ENCODE data around the gene BMP5.

The BMP5 gene

DNA sequence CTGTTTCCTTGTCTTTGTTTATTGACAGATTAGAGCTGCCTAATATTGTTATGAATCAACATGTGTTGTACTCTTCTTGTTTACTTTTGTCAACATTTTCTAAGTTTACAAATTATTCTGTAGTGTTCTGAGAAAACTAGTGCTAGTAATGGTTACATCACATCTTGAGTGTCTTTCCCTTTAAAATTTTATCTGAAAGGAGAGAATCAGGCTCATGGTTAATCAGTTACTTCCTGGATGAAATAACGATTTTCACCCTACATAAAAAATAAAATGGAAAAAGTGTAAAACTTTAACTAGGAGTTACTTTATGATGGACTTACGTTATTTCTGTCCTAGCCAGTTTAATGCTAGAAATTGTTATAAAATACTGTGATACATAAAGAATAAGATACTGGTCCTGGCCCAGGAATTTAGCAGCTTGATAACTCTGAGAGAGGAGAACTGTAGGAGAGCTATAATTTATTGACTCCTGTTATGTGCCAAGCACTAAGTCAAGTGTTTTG lies 26.4 kb upstream of the BMP5 start (continued):
- TF ChIP-seq ARNTL (CRISPR knock-in tag; IDR thresholded peaks at IDR 0.05; ENCODE audit: borderline replicate concordance, low read depth): no peak
- no peak for TF ChIP-seq ZNF70 (CRISPR knock-in tag; IDR thresholded peaks at IDR 0.05)
- TF ChIP-seq PPARA (CRISPR knock-in tag; IDR thresholded peaks at IDR 0.05; ENCODE audit: borderline replicate concordance): no peak
- no peak for TF ChIP-seq TOX (CRISPR knock-in tag; IDR thresholded peaks at IDR 0.05; ENCODE audit: borderline replicate concordance)

DNA sequence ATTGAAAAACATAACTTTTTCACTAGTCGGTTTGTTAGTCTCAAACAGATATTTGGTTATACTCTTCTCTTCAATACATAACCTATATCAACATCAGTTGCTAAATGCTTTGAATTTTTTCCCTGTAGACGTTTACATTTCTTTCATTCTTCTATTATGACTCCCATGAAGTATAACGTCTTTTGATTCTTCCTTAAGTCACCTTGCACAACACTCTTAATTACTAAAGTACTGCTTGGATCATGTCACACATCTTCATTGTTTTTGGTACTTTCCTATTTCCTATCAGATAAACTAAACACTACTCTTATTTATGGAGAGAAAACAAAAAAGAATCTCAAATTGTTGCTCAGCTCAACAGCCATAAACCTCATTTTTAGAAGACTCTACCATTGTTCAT lies 23.0 kb upstream of the BMP5 start:
- ATAC-seq: no peak
- TF ChIP-seq ESRRG (CRISPR knock-in tag; IDR thresholded peaks at IDR 0.05) (no peak), OSR1 (CRISPR knock-in tag; IDR thresholded peaks at IDR 0.05) (no peak), SNAI2 (CRISPR knock-in tag; IDR thresholded peaks at IDR 0.05) (no peak), CSDC2 (CRISPR knock-in tag; IDR thresholded peaks at IDR 0.05) (no peak), ZNF70 (CRISPR knock-in tag; IDR thresholded peaks at IDR 0.05) (no peak), TCF4 (CRISPR knock-in tag; IDR thresholded peaks at IDR 0.05; ENCODE audit: borderline replicate concordance) (no peak), ARNTL (CRISPR knock-in tag; IDR thresholded peaks at IDR 0.05; ENCODE audit: borderline replicate concordance, low read depth) (no peak), GLIS3 (CRISPR knock-in tag; IDR thresholded peaks at IDR 0.05) (no peak), ZNF8 (CRISPR knock-in tag; IDR thresholded peaks at IDR 0.05) (no peak)
- TF ChIP-seq, protein P1, sequence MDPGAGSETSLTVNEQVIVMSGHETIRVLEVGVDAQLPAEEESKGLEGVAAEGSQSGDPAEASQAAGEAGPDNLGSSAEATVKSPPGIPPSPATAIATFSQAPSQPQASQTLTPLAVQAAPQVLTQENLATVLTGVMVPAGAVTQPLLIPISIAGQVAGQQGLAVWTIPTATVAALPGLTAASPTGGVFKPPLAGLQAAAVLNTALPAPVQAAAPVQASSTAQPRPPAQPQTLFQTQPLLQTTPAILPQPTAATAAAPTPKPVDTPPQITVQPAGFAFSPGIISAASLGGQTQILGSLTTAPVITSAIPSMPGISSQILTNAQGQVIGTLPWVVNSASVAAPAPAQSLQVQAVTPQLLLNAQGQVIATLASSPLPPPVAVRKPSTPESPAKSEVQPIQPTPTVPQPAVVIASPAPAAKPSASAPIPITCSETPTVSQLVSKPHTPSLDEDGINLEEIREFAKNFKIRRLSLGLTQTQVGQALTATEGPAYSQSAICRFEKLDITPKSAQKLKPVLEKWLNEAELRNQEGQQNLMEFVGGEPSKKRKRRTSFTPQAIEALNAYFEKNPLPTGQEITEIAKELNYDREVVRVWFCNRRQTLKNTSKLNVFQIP (CRISPR knock-in tag; IDR thresholded peaks at IDR 0.05; ENCODE audit: borderline replicate concordance, low read depth): no peak
- TF ChIP-seq, protein P2, sequence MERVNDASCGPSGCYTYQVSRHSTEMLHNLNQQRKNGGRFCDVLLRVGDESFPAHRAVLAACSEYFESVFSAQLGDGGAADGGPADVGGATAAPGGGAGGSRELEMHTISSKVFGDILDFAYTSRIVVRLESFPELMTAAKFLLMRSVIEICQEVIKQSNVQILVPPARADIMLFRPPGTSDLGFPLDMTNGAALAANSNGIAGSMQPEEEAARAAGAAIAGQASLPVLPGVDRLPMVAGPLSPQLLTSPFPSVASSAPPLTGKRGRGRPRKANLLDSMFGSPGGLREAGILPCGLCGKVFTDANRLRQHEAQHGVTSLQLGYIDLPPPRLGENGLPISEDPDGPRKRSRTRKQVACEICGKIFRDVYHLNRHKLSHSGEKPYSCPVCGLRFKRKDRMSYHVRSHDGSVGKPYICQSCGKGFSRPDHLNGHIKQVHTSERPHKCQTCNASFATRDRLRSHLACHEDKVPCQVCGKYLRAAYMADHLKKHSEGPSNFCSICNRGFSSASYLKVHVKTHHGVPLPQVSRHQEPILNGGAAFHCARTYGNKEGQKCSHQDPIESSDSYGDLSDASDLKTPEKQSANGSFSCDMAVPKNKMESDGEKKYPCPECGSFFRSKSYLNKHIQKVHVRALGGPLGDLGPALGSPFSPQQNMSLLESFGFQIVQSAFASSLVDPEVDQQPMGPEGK (CRISPR knock-in tag; IDR thresholded peaks at IDR 0.05; ENCODE audit: borderline replicate concordance): no peak

DNA sequence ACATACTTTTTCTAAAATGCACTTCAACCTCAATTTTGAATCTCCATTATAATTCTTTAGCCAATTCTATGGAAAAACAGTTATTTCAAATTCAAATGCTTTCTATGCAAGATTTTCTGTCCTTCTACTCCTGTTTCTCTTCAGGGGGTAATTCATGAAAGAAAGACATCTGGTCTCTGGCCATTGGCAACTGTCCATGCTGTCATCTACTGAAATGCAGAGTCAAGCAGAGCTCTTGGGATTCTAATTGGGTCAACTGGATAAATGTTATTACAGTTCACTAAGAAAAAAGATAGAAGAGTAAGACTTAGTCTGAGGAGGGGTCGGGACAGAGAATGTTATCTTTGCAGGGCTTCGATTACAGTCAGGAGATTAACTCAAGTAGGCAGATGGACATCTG lies 22.0 kb upstream of the BMP5 start:
- TF ChIP-seq, protein P3, sequence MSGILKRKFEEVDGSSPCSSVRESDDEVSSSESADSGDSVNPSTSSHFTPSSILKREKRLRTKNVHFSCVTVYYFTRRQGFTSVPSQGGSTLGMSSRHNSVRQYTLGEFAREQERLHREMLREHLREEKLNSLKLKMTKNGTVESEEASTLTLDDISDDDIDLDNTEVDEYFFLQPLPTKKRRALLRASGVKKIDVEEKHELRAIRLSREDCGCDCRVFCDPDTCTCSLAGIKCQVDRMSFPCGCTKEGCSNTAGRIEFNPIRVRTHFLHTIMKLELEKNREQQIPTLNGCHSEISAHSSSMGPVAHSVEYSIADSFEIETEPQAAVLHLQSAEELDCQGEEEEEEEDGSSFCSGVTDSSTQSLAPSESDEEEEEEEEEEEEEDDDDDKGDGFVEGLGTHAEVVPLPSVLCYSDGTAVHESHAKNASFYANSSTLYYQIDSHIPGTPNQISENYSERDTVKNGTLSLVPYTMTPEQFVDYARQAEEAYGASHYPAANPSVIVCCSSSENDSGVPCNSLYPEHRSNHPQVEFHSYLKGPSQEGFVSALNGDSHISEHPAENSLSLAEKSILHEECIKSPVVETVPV (CRISPR knock-in tag; IDR thresholded peaks at IDR 0.05): no peak
- TF ChIP-seq TCF4 (CRISPR knock-in tag; IDR thresholded peaks at IDR 0.05; ENCODE audit: borderline replicate concordance) (no peak), ZNF8 (CRISPR knock-in tag; IDR thresholded peaks at IDR 0.05) (no peak), SNAI2 (CRISPR knock-in tag; IDR thresholded peaks at IDR 0.05) (no peak), GLIS3 (CRISPR knock-in tag; IDR thresholded peaks at IDR 0.05) (no peak), ARNTL (CRISPR knock-in tag; IDR thresholded peaks at IDR 0.05; ENCODE audit: borderline replicate concordance, low read depth) (no peak), ESRRG (CRISPR knock-in tag; IDR thresholded peaks at IDR 0.05) (no peak), OSR1 (CRISPR knock-in tag; IDR thresholded peaks at IDR 0.05) (no peak), ZNF70 (CRISPR knock-in tag; IDR thresholded peaks at IDR 0.05) (no peak), ZNF565 (CRISPR knock-in tag; conservative IDR thresholded peaks at IDR 0.05; ENCODE audit: low read depth) (no peak), TOX (CRISPR knock-in tag; IDR thresholded peaks at IDR 0.05; ENCODE audit: borderline replicate concordance) (no peak), PPARA (CRISPR knock-in tag; IDR thresholded peaks at IDR 0.05; ENCODE audit: borderline replicate concordance) (no peak), ISL1 (CRISPR knock-in tag; IDR thresholded peaks at IDR 0.05) (no peak)
- TF ChIP-seq, protein P4, sequence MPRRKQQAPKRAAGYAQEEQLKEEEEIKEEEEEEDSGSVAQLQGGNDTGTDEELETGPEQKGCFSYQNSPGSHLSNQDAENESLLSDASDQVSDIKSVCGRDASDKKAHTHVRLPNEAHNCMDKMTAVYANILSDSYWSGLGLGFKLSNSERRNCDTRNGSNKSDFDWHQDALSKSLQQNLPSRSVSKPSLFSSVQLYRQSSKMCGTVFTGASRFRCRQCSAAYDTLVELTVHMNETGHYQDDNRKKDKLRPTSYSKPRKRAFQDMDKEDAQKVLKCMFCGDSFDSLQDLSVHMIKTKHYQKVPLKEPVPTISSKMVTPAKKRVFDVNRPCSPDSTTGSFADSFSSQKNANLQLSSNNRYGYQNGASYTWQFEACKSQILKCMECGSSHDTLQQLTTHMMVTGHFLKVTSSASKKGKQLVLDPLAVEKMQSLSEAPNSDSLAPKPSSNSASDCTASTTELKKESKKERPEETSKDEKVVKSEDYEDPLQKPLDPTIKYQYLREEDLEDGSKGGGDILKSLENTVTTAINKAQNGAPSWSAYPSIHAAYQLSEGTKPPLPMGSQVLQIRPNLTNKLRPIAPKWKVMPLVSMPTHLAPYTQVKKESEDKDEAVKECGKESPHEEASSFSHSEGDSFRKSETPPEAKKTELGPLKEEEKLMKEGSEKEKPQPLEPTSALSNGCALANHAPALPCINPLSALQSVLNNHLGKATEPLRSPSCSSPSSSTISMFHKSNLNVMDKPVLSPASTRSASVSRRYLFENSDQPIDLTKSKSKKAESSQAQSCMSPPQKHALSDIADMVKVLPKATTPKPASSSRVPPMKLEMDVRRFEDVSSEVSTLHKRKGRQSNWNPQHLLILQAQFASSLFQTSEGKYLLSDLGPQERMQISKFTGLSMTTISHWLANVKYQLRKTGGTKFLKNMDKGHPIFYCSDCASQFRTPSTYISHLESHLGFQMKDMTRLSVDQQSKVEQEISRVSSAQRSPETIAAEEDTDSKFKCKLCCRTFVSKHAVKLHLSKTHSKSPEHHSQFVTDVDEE (CRISPR knock-in tag; IDR thresholded peaks at IDR 0.05): no peak
- TF ChIP-seq, protein P1 (CRISPR knock-in tag; IDR thresholded peaks at IDR 0.05; ENCODE audit: borderline replicate concordance, low read depth): no peak

More for the DNA sequence above, 22.0 kb upstream of the BMP5 start:
- ATAC-seq: no peak

Data from SK-N-SH treated with all-trans-retinoic acid at 6 μM for 48 hours (cell line).